T-cell (primary cell): ENCODE results near the gene TCF12. TPM values are rescaled to one million over a fixed set of nuclear protein-coding genes. Genes with fewer than 3 reads are reported as not detected.

ENCODE experiments used
- ATAC-seq, 4 experiments: fragments of 200-7000 bp in 3 of 4; fragments of 150-1000 bp in 1 of 4; cut with Tn5 transposase; replicated peaks in 1 of 4; 1 replicate in 3 of 4; 2 replicates in 1 of 4; pipeline ENCODE4 v1.10.0; 2021; ENCODE audit warnings: moderate library complexity in 3 of 4, mild to moderate bottlenecking in 2 of 4, moderate number of reproducible peaks in 1 of 4
- CTCF ChIA-PET, 2 donors: fragments of 300-600 bp; sonication (Branson Sonifier 250); formaldehyde crosslinking; loops; one replicate each; lab custom pipeline; 2022; ENCODE audit warnings: antibody characterized with exemption in 2 of 2; lab: Charles Lee
- POLR2A ChIA-PET, 2 donors: fragments of 300-600 bp; sonication (Branson Sonifier 250); formaldehyde crosslinking; loops; one replicate each; lab custom pipeline; 2022; ENCODE audit warnings: antibody characterized with exemption in 2 of 2; lab: Charles Lee
- DNase-seq, 35 experiments: peaks; one replicate each; pipeline versions ENCODE4 v3.0.0 to v3.0.0-alpha.2; 2013 to 2023
- H3K27ac ChIP-seq: one replicate; pipeline ENCODE4 v1.5.1; 2013; ENCODE audit warnings: low read length
- H3K27me3 ChIP-seq, 2 experiments: replicated peaks in 1 of 2; 1 replicate in 1 of 2; 2 replicates in 1 of 2; pipeline versions ENCODE4 v1.6.1 to v1.7.0; 2013; ENCODE audit warnings: low read length in 1 of 2, mixed read lengths in 1 of 2; ENCODE audit not compliant: control insufficient read depth in 2 of 2, insufficient read depth in 2 of 2; ENCODE audit errors: extremely low read depth in 1 of 2
- H3K36me3 ChIP-seq, 2 donors: 1 replicate in 1 of 2; 2 replicates in 1 of 2; pipeline versions ENCODE4 v1.6.1 to v1.7.0; 2013; ENCODE audit warnings: low read length in 1 of 2; ENCODE audit not compliant: control insufficient read depth in 2 of 2, insufficient read depth in 1 of 2; ENCODE audit errors: extremely low read depth in 1 of 2
- H3K4me1 ChIP-seq, 2 experiments: 1 replicate in 1 of 2; 2 replicates in 1 of 2; pipeline versions ENCODE4 v1.6.1 to v1.7.0; 2013; ENCODE audit warnings: low read length in 2 of 2, mixed read lengths in 1 of 2; ENCODE audit not compliant: insufficient read depth in 2 of 2, control insufficient read depth in 1 of 2; ENCODE audit errors: extremely low read depth in 1 of 2
- H3K4me3 ChIP-seq, 2 donors: 1 replicate in 1 of 2; 2 replicates in 1 of 2; pipeline versions ENCODE4 v1.5.1 to v1.7.0; 2013; ENCODE audit warnings: mild to moderate bottlenecking in 2 of 2, low read length in 1 of 2, moderate library complexity in 1 of 2; ENCODE audit not compliant: control insufficient read depth in 1 of 2; ENCODE audit errors: extremely low read depth in 1 of 2
- H3K9me3 ChIP-seq: 2 replicates; pipeline ENCODE4 v1.7.0; 2013
- H3K27ac Mint-ChIP-seq, 2 donors: one replicate each; pipeline ENCODE4 v1.8.0; 2020 to 2021; ENCODE audit warnings: mild to moderate bottlenecking in 2 of 2, mixed read lengths in 2 of 2
- H3K27me3 Mint-ChIP-seq, 2 donors: one replicate each; pipeline ENCODE4 v1.8.0; 2021 to 2022; ENCODE audit warnings: mixed read lengths in 2 of 2
- H3K36me3 Mint-ChIP-seq: one replicate; pipeline ENCODE4 v1.8.0; 2021; ENCODE audit warnings: mixed read lengths
- H3K4me1 Mint-ChIP-seq, 3 donors: one replicate each; pipeline ENCODE4 v1.8.0; 2020 to 2022; ENCODE audit warnings: mixed read lengths in 3 of 3, mild to moderate bottlenecking in 1 of 3
- H3K4me3 Mint-ChIP-seq, 3 donors: one replicate each; pipeline ENCODE4 v1.8.0; 2020 to 2022; ENCODE audit warnings: mild to moderate bottlenecking in 3 of 3, mixed read lengths in 3 of 3, moderate library complexity in 3 of 3
- H3K9me3 Mint-ChIP-seq, 3 donors: one replicate each; pipeline ENCODE4 v1.8.0; 2020 to 2022; ENCODE audit warnings: mixed read lengths in 3 of 3
- WGBS: methylation state at CpG from one replicate; pipeline ENCODE4 v1.1.5; 2013; ENCODE audit warnings: missing lambda C conversion rate; ENCODE audit not compliant: insufficient coverage; 5-methylcytosine and 5-hydroxymethylcytosine counted together
- total RNA-seq, 35 experiments: library from RNA in 6 of 35; stranded (reverse) in 6 of 35; fragments of 120-200 nt in 1 of 35; gene quantifications; one replicate each; pipeline versions ENCODE4 v1.2.1 to v1.2.4 and lab custom pipeline; 2013 to 2026

The TCF12 gene
- total RNA-seq (10 to 100 TPM; 68.0 to 94.3 (median 83.0) TPM), total RNA-seq (lab: John Stamatoyannopoulos, UW) (49.2 to 127 (median 88.8) reads per million in 29 experiments)
- 49.7 TPM for total RNA-seq (2013)

GRCh38 chr15:56918046-56918938, at the start of gene TCF12:
Gene TCF12, plus strand, starts transcription at chr15:56918644. Its CDS starts 1,270 bp downstream, at chr15:56919914.
- CTCF ChIA-PET = interaction anchor here (0.6 to 1.0 kb wide), 5 partner anchors 27 to 788 kb away, joined by 3 to 4 read pairs (median 3); partner anchors contain the start of gene POLR2M (in 1 of the 2)
- Histone ChIP-seq H3K36me3 (no peaks in the 10 kb centered on the region), H3K27ac (peak within 1 kb of the TSS; percentile 85), H3K4me1 (peaks cover 15 to 19% of the 10 kb centered on the region in 2 experiments), H3K9me3 (no peaks in the 10 kb centered on the region), H3K27me3 (no peaks in the 10 kb centered on the region), H3K4me3 (peak within 1 kb of the TSS; percentile 80 to 97)
- peak within 1 kb of the TSS; percentile 85 to 96 (median 88) for H3K4me3 Mint-ChIP-seq
- peak; percentile 72 to 78 (median 75) for ATAC-seq
- peaks cover 45 to 53% (median 47%) of the 10 kb centered on the region in 3 donors for H3K4me1 Mint-ChIP-seq
- H3K27ac Mint-ChIP-seq = peak within 1 kb of the TSS; percentile 81 to 86
- under 1% methylated on average over 91 of the region's 97 CpGs for WGBS
- no peaks in the 10 kb centered on the region for H3K9me3 Mint-ChIP-seq
- peaks cover 4% of the 10 kb centered on the region for H3K36me3 Mint-ChIP-seq
- H3K27me3 Mint-ChIP-seq = no peaks in the 10 kb centered on the region
- peak; percentile 73 to 93 (median 83) for DNase-seq
- POLR2A ChIA-PET = interaction anchor here (0.5 to 1.7 kb wide), 7 partner anchors 10 to 345 kb away, joined by 3 to 5 read pairs (median 3); no protein-coding TSS in a partner anchor

GRCh38 chr15:56869573-56869972, 48.9 kb upstream of the TCF12 start:
- Histone ChIP-seq H3K4me3 (no peak overlapping the region), H3K27me3 (no peaks in the 10 kb centered on the region), H3K36me3 (no peaks in the 10 kb centered on the region), H3K27ac (no peak overlapping the region), H3K9me3 (no peaks in the 10 kb centered on the region), H3K4me1 (no peaks in the 10 kb centered on the region)
- no peaks in the 10 kb centered on the region for H3K9me3 Mint-ChIP-seq
- peaks cover 0 to 3% of the 10 kb centered on the region in 2 donors for H3K27me3 Mint-ChIP-seq
- H3K27ac Mint-ChIP-seq = no peak overlapping the region
- H3K36me3 Mint-ChIP-seq = no peaks in the 10 kb centered on the region
- DNase-seq (peak in 1 of 35 experiments; percentile 23), ATAC-seq (no peak)
- no peak overlapping the region for H3K4me3 Mint-ChIP-seq
- ChIA-PET CTCF (interaction anchor here in 1 of 2 donors (0.6 to 0.7 kb wide), 2 partner anchors 373 to 378 kb away, joined by 3 to 4 read pairs; no protein-coding TSS in a partner anchor), POLR2A (no interaction called here)
- H3K4me1 Mint-ChIP-seq = no peaks in the 10 kb centered on the region
- WGBS = no CpG with 5 or more reads among the region's 3 CpGs

DNA sequence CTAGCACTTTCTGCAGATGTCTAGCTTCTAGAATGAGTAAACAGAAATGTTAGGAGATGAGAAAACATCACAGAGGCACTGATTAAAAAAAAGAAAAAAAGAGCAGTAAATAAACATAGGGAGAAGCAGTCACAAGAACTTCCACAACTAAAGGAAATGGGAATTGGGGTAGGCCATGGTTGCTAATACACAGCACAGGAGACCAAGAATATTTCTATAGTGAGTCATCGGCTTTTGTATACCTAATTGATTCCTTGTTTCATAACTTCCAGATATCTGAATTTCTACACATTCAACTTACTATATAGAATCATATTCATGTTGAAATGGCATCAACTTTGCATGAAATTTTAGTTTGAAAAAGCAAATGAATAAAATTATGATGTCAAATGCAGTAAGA, 47.3 kb upstream of the TCF12 start:
- POLR2A ChIA-PET = no interaction called here
- Histone ChIP-seq H3K4me3 (no peak overlapping the region), H3K27me3 (no peaks in the 10 kb centered on the region), H3K9me3 (no peaks in the 10 kb centered on the region), H3K36me3 (no peaks in the 10 kb centered on the region), H3K4me1 (no peaks in the 10 kb centered on the region), H3K27ac (no peak overlapping the region)
- no peak for ATAC-seq
- Mint-ChIP-seq H3K36me3 (no peaks in the 10 kb centered on the region), H3K27ac (no peak overlapping the region), H3K4me1 (no peaks in the 10 kb centered on the region), H3K4me3 (no peak overlapping the region), H3K9me3 (no peaks in the 10 kb centered on the region), H3K27me3 (peaks cover 0 to 3% of the 10 kb centered on the region in 2 donors)
- WGBS = no CpG with 5 or more reads among the region's 1 CpG
- CTCF ChIA-PET = no interaction called here
- DNase-seq = no peak

- ChIA-PET POLR2A (no interaction called here), CTCF (no interaction called here)
- Histone ChIP-seq H3K9me3 (no peaks in the 10 kb centered on the region), H3K36me3 (no peaks in the 10 kb centered on the region), H3K27ac (no peak overlapping the region), H3K4me1 (no peaks in the 10 kb centered on the region), H3K4me3 (no peak overlapping the region), H3K27me3 (no peaks in the 10 kb centered on the region)
- DNase-seq = no peak
- WGBS = 100% methylated on average over 1 of the region's 4 CpGs
- no peak overlapping the region for H3K4me3 Mint-ChIP-seq
- H3K27me3 Mint-ChIP-seq = peaks cover 0 to 3% of the 10 kb centered on the region in 2 donors
- no peaks in the 10 kb centered on the region for H3K9me3 Mint-ChIP-seq
- no peaks in the 10 kb centered on the region for H3K36me3 Mint-ChIP-seq
- ATAC-seq = no peak
- H3K27ac Mint-ChIP-seq = no peak overlapping the region
- no peaks in the 10 kb centered on the region for H3K4me1 Mint-ChIP-seq
These were observed 46.6 kb upstream of the TCF12 start for GRCh38 chr15:56871867-56872266.

- Mint-ChIP-seq H3K9me3 (no peaks in the 10 kb centered on the region), H3K4me3 (no peak overlapping the region), H3K36me3 (no peaks in the 10 kb centered on the region), H3K4me1 (no peaks in the 10 kb centered on the region), H3K27me3 (peaks cover 0 to under 1% of the 10 kb centered on the region in 2 donors), H3K27ac (no peak overlapping the region)
- H3K9me3 ChIP-seq = no peaks in the 10 kb centered on the region
- DNase-seq (no peak), ATAC-seq (no peak)
- WGBS = no CpG with 5 or more reads among the region's 8 CpGs
- CTCF ChIA-PET = no interaction called here
- POLR2A ChIA-PET = no interaction called here
- no peaks in the 10 kb centered on the region for H3K27me3 ChIP-seq
- H3K4me1 ChIP-seq = no peaks in the 10 kb centered on the region
- H3K36me3 ChIP-seq = no peaks in the 10 kb centered on the region
- no peak overlapping the region for H3K27ac ChIP-seq
- H3K4me3 ChIP-seq = no peak overlapping the region
These were observed 41.0 kb upstream of the TCF12 start for GRCh38 chr15:56877255-56877970.

DNA sequence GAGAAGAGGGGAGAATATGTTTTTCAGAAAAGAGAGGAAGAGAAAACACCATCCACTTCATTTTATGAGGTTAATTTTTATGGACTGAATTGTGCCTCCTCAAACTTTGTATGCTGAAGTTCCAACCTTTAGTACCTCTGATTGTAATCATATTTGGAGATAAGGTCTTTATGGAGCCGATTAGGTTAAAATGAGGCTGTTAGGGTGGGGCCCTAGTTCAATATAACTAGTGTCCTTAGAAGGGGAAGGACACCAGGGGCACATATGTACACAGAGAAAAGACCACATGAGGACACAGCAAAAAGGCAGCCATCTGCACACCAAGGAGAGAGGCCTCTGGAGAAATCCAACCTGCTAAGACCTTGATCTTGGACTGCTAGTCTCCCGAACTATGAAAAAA, 38.9 kb upstream of the TCF12 start:
- H3K4me1 ChIP-seq = no peaks in the 10 kb centered on the region
- DNase-seq (no peak), ATAC-seq (no peak)
- no peaks in the 10 kb centered on the region for H3K27me3 Mint-ChIP-seq
- no peaks in the 10 kb centered on the region for H3K4me1 Mint-ChIP-seq
- H3K27me3 ChIP-seq = no peaks in the 10 kb centered on the region
- WGBS = 100% methylated on average over 1 of the region's 2 CpGs
- no peaks in the 10 kb centered on the region for H3K9me3 Mint-ChIP-seq
- H3K27ac Mint-ChIP-seq = no peak overlapping the region
- H3K9me3 ChIP-seq = no peaks in the 10 kb centered on the region
- H3K36me3 Mint-ChIP-seq = no peaks in the 10 kb centered on the region
- H3K36me3 ChIP-seq = no peaks in the 10 kb centered on the region
- H3K4me3 ChIP-seq = no peak overlapping the region
- H3K27ac ChIP-seq = no peak overlapping the region
- POLR2A ChIA-PET = no interaction called here
- CTCF ChIA-PET = no interaction called here
- H3K4me3 Mint-ChIP-seq = no peak overlapping the region
